SH-SY5Y (cell line): ENCODE results near the gene ATG9B.

Experiments used
- GATA2 ChIP-seq: IDR thresholded peaks from 2 replicates; pipeline ENCODE4 v1.6.1; 2011; ENCODE audit warnings: mild to moderate bottlenecking, low read depth, low read length
- GATA3 ChIP-seq: IDR thresholded peaks from 2 replicates; pipeline ENCODE4 v1.6.1; 2011; ENCODE audit warnings: low read depth, mild to moderate bottlenecking, low read length, moderate library complexity

ATG9B gene

GRCh38 chr7:151016505-151016904, 7.8 kb downstream of the ATG9B start:
- no peak for TF ChIP-seq GATA2
- no peak for TF ChIP-seq GATA3

- TF ChIP-seq GATA2 = no peak
- TF ChIP-seq GATA3 = no peak
These were observed 8.3 kb downstream of the ATG9B start for GRCh38 chr7:151015967-151016366.

GRCh38 chr7:151014950-151015349, 9.3 kb downstream of the ATG9B start:
- TF ChIP-seq GATA2 (no peak), GATA3 (no peak)

- TF ChIP-seq GATA3 (no peak), GATA2 (no peak)
These were observed 10.4 kb downstream of the ATG9B start for GRCh38 chr7:151013733-151014497.

GRCh38 chr7:151013356-151013732, 10.9 kb downstream of the ATG9B start:
- TF ChIP-seq GATA2 = no peak
- no peak for TF ChIP-seq GATA3

GRCh38 chr7:151012911-151013347, 11.4 kb downstream of the ATG9B start:
- TF ChIP-seq GATA2 (no peak), GATA3 (no peak)

GRCh38 chr7:151012031-151012692, 12.1 kb downstream of the ATG9B start:
- no peak for TF ChIP-seq GATA2
- TF ChIP-seq GATA3 = no peak

- TF ChIP-seq GATA2 (no peak), GATA3 (no peak)
These were observed 13.2 kb downstream of the ATG9B start for GRCh38 chr7:151011097-151011409.

GRCh38 chr7:151010307-151011096, 13.8 kb downstream of the ATG9B start:
- no peak for TF ChIP-seq GATA3
- no peak for TF ChIP-seq GATA2

GRCh38 chr7:151010037-151010306, 14.3 kb downstream of the ATG9B start:
- TF ChIP-seq GATA2 (no peak), GATA3 (no peak)

GRCh38 chr7:151009327-151010036, 14.8 kb downstream of the ATG9B start:
- TF ChIP-seq GATA3 (no peak), GATA2 (no peak)

GRCh38 chr7:151008511-151009323, 15.6 kb downstream of the ATG9B start:
- TF ChIP-seq GATA2 = no peak
- TF ChIP-seq GATA3 = no peak

GRCh38 chr7:151008143-151008510, 16.2 kb downstream of the ATG9B start:
- TF ChIP-seq GATA2 (no peak), GATA3 (no peak)
